Effector memory CD8-positive, alpha-beta T cell (primary cell): Measurements from ENCODE around the gene CCDC116.
"Not testable (repeated sequence)": the region's sequence is repeated elsewhere in the genome, so short reads cannot be mapped to it uniquely, and the experiment has no call there.

ENCODE experiments used
- ATAC-seq: fragments of 150-1000 bp; cut with Tn5 transposase; replicated peaks from 2 replicates; pipeline ENCODE4 v1.10.0; 2021; ENCODE audit warnings: mild to moderate bottlenecking, moderate library complexity
- DNase-seq, 3 experiments: peaks; one replicate each; pipeline ENCODE4 v3.0.0; 2021
- H3K27ac Mint-ChIP-seq, 2 donors: one replicate each; pipeline ENCODE4 v1.8.0; 2022; ENCODE audit warnings: mild to moderate bottlenecking in 2 of 2, mixed read lengths in 2 of 2, moderate library complexity in 2 of 2
- H3K27me3 Mint-ChIP-seq, 2 donors: one replicate each; pipeline ENCODE4 v1.8.0; 2022; ENCODE audit warnings: mixed read lengths in 2 of 2
- H3K36me3 Mint-ChIP-seq: one replicate; pipeline ENCODE4 v1.8.0; 2022; ENCODE audit warnings: mild to moderate bottlenecking, moderate library complexity, mixed read lengths; ENCODE audit not compliant: insufficient read depth
- H3K4me1 Mint-ChIP-seq, 2 donors: one replicate each; pipeline ENCODE4 v1.8.0; 2022; ENCODE audit warnings: low read depth in 2 of 2, mixed read lengths in 2 of 2
- H3K4me3 Mint-ChIP-seq, 2 donors: one replicate each; pipeline ENCODE4 v1.8.0; 2022; ENCODE audit warnings: mild to moderate bottlenecking in 2 of 2, mixed read lengths in 2 of 2, moderate library complexity in 2 of 2
- H3K9me3 Mint-ChIP-seq, 2 donors: one replicate each; pipeline ENCODE4 v1.8.0; 2022; ENCODE audit warnings: mixed read lengths in 2 of 2
- total RNA-seq, 9 experiments: gene quantifications; one replicate each; lab custom pipeline; 2026; lab: John Stamatoyannopoulos, UW

CCDC116 gene
- 0 to 1.6 (median 0.52) reads per million in 9 experiments for total RNA-seq

GRCh38 chr22:21632237-21632895, at the start of gene CCDC116:
CCDC116 (plus strand) TSS chr22:21632760; CDS start chr22:21633182, 422 bp downstream.
- Mint-ChIP-seq H3K36me3 (peaks cover 24% of the 10 kb centered on the region), H3K4me3 (peak within 1 kb of the TSS in 1 of 2 donors; percentile 21), H3K4me1 (peaks cover 16 to 21% of the 10 kb centered on the region in 2 donors), H3K9me3 (no peaks in the 10 kb centered on the region), H3K27me3 (no peaks in the 10 kb centered on the region), H3K27ac (no peak within 1 kb of the TSS)
- peak; percentile 42 for ATAC-seq
- peak; percentile 60 to 67 (median 65) for DNase-seq

- peak overlapping the region; percentile 19 to 35 for H3K27ac Mint-ChIP-seq
- DNase-seq (no peak), ATAC-seq (no peak)
- peaks cover 40 to 57% of the 10 kb centered on the region in 2 donors for H3K4me1 Mint-ChIP-seq
- no peaks in the 10 kb centered on the region for H3K9me3 Mint-ChIP-seq
- H3K36me3 Mint-ChIP-seq = peaks cover 32% of the 10 kb centered on the region
- peak overlapping the region; percentile 1 to 3 for H3K4me3 Mint-ChIP-seq
- H3K27me3 Mint-ChIP-seq = no peaks in the 10 kb centered on the region
These were observed 49.5 kb upstream of the CCDC116 start for GRCh38 chr22:21582801-21583740.

GRCh38 chr22:21585389-21585788, 47.2 kb upstream of the CCDC116 start:
- no peaks in the 10 kb centered on the region for H3K9me3 Mint-ChIP-seq
- no peaks in the 10 kb centered on the region for H3K27me3 Mint-ChIP-seq
- ATAC-seq (no peak), DNase-seq (no peak)
- peak overlapping the region; percentile 1 to 36 for H3K27ac Mint-ChIP-seq
- H3K36me3 Mint-ChIP-seq = peaks cover 29% of the 10 kb centered on the region
- H3K4me3 Mint-ChIP-seq = peak overlapping the region; percentile 7 to 16
- peaks cover 36 to 55% of the 10 kb centered on the region in 2 donors for H3K4me1 Mint-ChIP-seq

- ATAC-seq (peak; percentile 69), DNase-seq (no peak)
- peaks cover 43 to 62% of the 10 kb centered on the region in 2 donors for H3K4me1 Mint-ChIP-seq
- H3K9me3 Mint-ChIP-seq = no peaks in the 10 kb centered on the region
- H3K27me3 Mint-ChIP-seq = no peaks in the 10 kb centered on the region
- peak overlapping the region; percentile 84 to 91 for H3K27ac Mint-ChIP-seq
- peak overlapping the region; percentile 64 to 67 for H3K4me3 Mint-ChIP-seq
- H3K36me3 Mint-ChIP-seq = peaks cover 48% of the 10 kb centered on the region
These were observed 44.6 kb upstream of the CCDC116 start for GRCh38 chr22:21587803-21588611.

- peaks cover 50 to 69% of the 10 kb centered on the region in 2 donors for H3K4me1 Mint-ChIP-seq
These were observed 43.2 kb upstream of the CCDC116 start for GRCh38 chr22:21589396-21589795.

GRCh38 chr22:21590809-21591641, 41.5 kb upstream of the CCDC116 start:
- H3K4me3 Mint-ChIP-seq = peak overlapping the region; percentile 18 to 66
- peaks cover 53 to 65% of the 10 kb centered on the region in 2 donors for H3K4me1 Mint-ChIP-seq
- H3K9me3 Mint-ChIP-seq = no peaks in the 10 kb centered on the region
- DNase-seq = no peak
- ATAC-seq = no peak
- H3K27ac Mint-ChIP-seq = peak overlapping the region; percentile 91 to 92
- H3K27me3 Mint-ChIP-seq = no peaks in the 10 kb centered on the region
- H3K36me3 Mint-ChIP-seq = peaks cover 48% of the 10 kb centered on the region

More at GRCh38 chr22:21589396-21589795, 43.2 kb upstream of the CCDC116 start:
- Mint-ChIP-seq H3K4me3 (peak overlapping the region in 1 of 2 donors; percentile 45), H3K27me3 (no peaks in the 10 kb centered on the region), H3K36me3 (peaks cover 45% of the 10 kb centered on the region), H3K27ac (peak overlapping the region; percentile 77 to 92), H3K9me3 (no peaks in the 10 kb centered on the region)
- no peak for DNase-seq
- no peak for ATAC-seq

GRCh38 chr22:21591695-21592094, 40.9 kb upstream of the CCDC116 start:
- peaks cover 52% of the 10 kb centered on the region for H3K36me3 Mint-ChIP-seq
- H3K27ac Mint-ChIP-seq = peak overlapping the region; percentile 91 to 92
- H3K27me3 Mint-ChIP-seq = no peaks in the 10 kb centered on the region
- H3K4me3 Mint-ChIP-seq = peak overlapping the region; percentile 18 to 66
- H3K4me1 Mint-ChIP-seq = peaks cover 53 to 65% of the 10 kb centered on the region in 2 donors
- no peaks in the 10 kb centered on the region for H3K9me3 Mint-ChIP-seq
- DNase-seq = no peak
- ATAC-seq = no peak

GRCh38 chr22:21592422-21592821, 40.1 kb upstream of the CCDC116 start:
- Mint-ChIP-seq H3K4me1 (peaks cover 51 to 63% of the 10 kb centered on the region in 2 donors), H3K27me3 (no peaks in the 10 kb centered on the region), H3K27ac (peak overlapping the region in 1 of 2 donors; percentile 1), H3K4me3 (no peak overlapping the region), H3K36me3 (peaks cover 54% of the 10 kb centered on the region), H3K9me3 (no peaks in the 10 kb centered on the region)
- ATAC-seq (no peak), DNase-seq (no peak)

GRCh38 chr22:21593406-21594232, 38.9 kb upstream of the CCDC116 start:
- Mint-ChIP-seq H3K4me3 (no peak overlapping the region), H3K27ac (peak overlapping the region; percentile 1 to 54), H3K36me3 (peaks cover 49% of the 10 kb centered on the region), H3K27me3 (no peaks in the 10 kb centered on the region), H3K4me1 (peaks cover 47 to 59% of the 10 kb centered on the region in 2 donors), H3K9me3 (no peaks in the 10 kb centered on the region)
- DNase-seq (no peak), ATAC-seq (no peak)

GRCh38 chr22:21594865-21595452, 37.6 kb upstream of the CCDC116 start:
- Mint-ChIP-seq H3K4me1 (peaks cover 47 to 62% of the 10 kb centered on the region in 2 donors), H3K4me3 (no peak overlapping the region), H3K27ac (peak overlapping the region; percentile 1 to 54), H3K36me3 (peaks cover 57% of the 10 kb centered on the region), H3K27me3 (no peaks in the 10 kb centered on the region), H3K9me3 (no peaks in the 10 kb centered on the region)
- DNase-seq (no peak), ATAC-seq (no peak)

- ATAC-seq, H3K9me3 Mint-ChIP-seq, DNase-seq, H3K4me3 Mint-ChIP-seq, H3K27me3 Mint-ChIP-seq, H3K27ac Mint-ChIP-seq: not testable (repeated sequence)
- H3K36me3 Mint-ChIP-seq = peaks cover 45% of the 10 kb centered on the region
- peaks cover 37 to 48% of the 10 kb centered on the region in 2 donors for H3K4me1 Mint-ChIP-seq
These were observed 36.0 kb upstream of the CCDC116 start for GRCh38 chr22:21596356-21597135.
